GM21529 (cell line): Measurements from ENCODE around the gene LPCAT1.
"Not testable (repeated sequence)": the region's sequence is repeated elsewhere in the genome, so short reads cannot be mapped to it uniquely, and the experiment has no call there.

ENCODE experiments used
- ATAC-seq: cut with Tn5 transposase; IDR thresholded peaks from one replicate; pipeline ENCODE4 v1.9.1; 2021; ENCODE audit not compliant: unreplicated experiment

The LPCAT1 gene

DNA sequence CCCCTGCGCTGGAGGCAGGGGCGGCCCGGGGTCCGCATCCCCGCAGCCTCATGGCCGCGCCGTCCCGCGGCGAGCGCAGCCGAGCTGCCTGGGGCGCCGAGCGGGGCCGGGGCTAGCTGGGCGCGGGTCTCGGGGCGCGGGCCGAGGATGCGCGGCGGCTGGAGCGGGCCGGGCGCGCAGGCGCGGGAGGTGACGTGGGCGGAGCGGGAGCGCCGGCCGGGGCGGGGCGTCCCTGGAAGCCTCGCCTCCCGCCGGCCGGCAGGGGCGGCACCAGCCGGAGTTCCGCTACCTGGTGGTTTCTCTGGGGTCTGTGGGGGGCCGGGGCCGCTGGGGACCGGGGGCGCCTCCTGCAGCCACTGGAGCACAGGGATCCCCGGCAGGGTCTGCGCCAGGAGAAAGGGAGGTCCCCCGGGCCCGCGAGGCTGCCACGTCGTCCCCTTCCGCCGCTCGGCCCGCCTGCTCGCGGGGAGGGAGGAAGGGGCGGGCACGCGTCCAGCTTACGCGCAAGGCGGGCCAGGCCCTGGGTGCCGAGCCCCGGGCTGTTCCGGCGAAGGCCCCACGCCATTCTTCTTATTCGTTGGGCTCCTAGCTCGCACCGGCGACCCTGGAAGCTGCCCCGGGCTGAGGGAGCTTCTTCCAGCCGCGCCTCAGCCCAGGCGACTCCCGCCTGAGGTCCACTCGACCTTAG, at the start of gene LPCAT1:
Gene LPCAT1 (minus strand): TSS at position 168 of the 688 bp plus-strand sequence. CDS start 116 bp downstream, at position 52.
- ATAC-seq: peak; percentile 71

DNA sequence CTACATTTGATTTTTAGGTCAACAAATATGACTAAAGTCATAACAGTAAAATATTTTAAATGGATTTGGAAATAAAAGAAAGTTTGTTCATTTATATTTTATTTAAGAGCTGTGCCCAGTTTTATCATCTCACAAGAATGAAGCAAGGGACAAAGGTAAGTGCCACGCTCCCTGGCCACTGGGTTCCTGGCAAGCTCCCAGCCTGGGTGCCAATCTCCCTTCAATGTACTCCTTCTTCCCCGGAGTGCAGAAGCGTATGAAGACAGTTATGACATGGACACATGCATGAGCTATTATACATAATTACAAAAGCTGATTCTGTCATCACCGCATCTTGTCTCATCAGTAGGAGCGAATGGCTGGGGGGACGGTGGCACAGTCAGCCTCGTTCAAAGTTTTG, 48.1 kb upstream of the LPCAT1 start:
- ATAC-seq: not testable (repeated sequence)

GRCh38 chr5:1570975-1571374, 47.2 kb upstream of the LPCAT1 start:
- ATAC-seq: no peak

DNA sequence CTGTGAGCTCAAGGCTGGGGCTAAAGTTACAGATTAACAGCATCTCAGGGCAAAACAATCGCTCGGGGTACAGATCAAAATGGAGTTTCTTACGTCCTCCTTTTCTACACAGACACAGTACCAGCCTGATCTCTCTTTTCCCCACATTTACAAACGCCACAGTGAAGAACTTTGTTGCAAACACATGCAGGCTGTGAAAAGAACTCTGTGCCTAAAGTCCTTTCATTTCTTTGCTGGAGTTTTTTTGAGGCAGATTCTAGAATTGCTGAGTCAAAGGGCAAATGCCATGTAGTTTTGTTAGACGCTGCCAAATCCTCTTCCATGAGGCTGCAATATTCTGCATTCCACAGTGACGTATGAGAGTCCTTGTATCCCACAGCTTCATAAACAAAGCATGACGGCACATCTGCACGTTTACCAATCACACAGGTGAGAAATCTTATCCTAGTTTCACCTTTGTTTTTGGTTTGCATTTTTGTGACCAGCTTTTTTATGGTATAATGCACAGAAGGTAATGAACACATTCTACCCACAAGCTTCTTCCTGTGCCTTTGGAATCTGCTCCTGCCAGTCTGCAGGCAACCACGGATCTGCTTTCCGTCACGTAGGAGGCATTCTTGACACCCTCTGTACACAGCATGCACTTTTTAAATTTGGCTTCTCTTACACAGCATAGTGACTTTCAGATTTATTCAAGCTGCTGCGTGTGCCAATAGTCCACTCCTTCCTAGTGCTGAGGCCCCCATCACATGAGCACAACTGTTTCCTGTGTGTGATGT, 44.6 kb upstream of the LPCAT1 start:
- no peak for ATAC-seq

DNA sequence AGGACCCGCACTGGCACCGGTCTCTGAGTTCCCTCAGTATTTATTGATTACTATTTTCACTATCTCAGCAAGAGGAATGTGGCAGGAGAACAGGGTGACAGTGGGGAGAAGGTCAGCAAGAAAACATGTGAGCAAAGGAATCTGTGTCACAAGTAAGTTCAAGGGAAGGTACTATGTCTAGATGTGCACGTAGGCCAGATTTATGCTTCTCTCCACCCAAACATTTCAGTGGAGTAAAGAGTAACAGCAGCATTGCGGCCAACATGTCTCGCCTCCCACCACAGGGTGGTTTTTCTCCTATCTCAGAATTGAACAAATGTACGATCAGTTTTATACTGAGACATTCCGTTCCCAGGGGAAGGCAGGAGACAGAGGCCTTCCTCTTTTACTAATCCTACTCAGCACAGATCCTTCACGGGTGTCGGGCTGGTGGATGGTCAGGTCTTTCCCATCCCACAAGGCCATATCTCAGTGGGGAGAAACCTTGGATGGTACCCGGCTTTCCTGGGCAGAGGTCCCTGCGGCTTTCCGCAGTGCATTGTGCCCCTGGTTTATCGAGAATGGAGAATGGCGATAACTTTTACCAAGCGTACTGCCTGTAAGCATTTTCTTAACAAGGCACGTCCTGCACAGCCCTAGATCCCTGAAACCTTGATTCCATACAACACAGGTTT, 43.9 kb upstream of the LPCAT1 start:
- ATAC-seq: not testable (repeated sequence)

DNA sequence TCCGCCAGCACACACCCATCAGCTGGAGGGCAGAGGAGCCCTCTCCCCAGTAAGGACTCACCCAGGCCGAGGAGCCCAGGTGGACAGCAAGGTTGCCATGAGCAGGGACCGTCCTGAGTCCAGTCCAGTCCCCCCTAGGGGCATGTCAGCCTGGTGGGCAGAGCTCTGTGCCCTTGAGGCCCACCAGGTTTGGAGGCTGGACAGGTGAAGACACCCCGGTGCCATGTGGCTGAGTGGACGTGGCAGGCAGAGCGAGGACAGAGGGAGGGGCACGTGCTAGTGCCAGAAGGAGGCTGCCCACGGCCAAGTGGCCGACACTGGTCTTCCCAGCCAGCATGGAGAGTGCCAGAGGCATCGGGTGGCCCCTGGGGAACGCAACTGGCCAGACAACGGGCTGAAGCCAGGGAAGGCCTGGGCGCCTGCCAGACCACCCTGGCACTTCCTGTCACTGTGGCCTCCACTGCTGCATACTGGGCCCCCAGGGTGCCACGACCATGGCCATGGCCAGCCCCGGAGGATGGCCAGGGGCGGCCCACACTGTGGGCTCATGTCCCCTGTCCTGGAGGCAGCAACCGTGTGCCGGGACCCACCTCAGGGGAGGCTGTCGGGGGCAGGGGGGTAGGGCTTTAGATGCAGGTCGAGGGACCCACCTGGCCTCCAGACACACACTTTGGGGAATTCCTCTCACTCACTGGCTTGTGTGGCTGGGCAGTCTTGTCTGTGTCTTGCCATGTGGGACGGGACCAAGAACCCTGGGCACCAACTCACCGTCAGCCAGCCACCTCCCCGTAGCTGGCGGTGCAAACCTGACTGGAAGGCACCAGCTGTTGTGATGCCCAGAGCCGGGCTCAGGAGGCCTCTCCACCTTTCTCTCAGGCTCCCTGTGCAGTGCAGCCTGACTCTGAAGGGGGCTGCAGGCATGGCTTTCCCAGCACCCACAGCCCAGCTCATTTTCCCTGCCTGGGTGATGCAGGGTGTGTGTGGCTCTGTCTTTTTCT, 42.3 kb upstream of the LPCAT1 start:
- ATAC-seq: no peak

DNA sequence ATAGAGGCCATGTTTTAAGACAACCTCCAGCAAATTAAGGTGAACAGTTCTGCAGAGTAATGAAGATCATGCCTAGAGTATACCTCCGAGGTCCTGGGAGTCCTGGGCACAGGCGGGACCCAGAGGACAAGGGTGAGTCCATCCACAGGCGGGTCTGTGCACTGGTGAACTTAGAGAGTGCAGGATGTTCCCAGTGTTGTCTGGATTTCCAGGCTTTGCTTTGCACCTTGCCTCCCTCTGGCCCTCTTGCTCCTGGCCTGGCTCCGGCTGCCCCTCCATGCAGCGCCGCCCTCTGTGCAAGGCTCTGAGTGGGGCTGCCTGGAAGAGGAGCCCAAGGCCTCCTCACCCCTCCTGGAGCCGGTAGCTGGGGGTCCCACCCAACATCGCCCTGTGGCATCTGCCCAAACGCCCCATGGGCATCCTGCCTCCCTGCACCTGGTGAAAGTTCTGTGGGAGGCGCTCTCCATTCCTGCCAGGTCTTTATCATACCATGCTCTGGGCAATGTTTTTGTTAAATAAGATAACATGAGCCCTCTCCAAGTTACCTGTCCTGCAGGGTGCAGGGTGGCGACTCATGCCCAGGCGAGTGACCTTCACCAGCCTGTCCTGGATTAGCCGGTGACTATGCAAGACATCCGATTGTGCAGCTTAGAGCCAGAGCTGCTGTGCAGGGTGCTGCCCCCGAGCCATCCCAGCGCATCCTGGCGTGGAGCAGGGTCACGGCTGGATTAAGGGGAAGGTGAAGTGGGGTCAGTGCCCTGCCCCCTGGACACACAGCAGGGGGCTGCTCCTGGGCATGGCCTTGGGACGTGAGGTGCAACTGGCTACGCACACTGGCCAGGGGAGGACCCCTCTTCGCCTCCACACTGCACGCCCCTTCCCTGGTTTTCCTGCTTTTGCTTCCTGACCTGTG, 41.3 kb upstream of the LPCAT1 start:
- ATAC-seq: no peak

DNA sequence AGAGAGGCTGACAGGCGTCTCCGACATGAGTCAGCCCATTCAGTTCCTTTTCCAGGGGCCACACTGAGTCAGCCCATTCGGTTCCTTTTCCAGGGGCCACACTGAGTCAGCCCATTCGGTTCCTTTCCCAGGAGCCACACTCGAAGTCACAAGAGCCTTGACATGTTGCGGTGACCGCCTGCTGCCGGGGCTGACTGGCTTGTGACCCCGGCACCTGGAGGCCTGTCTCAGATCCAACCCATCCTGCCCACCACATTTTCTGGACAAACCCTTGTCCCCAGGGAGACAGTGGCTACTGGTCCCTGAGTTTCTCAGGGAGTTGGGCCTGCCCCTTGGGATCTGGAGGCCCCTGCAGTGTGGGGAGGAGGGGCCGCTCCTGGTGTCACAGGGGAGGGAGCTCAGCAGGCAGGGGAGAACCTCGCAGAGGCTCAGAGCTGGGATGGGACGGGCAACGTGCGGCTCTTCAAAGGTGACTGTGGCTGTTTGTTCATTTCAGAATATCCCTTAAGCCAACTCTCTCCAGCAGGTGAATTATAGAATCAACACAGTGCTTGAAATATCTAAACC, 40.5 kb upstream of the LPCAT1 start:
- ATAC-seq: no peak

- no peak for ATAC-seq
Measured at GRCh38 chr5:1563617-1564181, 39.9 kb upstream of the LPCAT1 start.

DNA sequence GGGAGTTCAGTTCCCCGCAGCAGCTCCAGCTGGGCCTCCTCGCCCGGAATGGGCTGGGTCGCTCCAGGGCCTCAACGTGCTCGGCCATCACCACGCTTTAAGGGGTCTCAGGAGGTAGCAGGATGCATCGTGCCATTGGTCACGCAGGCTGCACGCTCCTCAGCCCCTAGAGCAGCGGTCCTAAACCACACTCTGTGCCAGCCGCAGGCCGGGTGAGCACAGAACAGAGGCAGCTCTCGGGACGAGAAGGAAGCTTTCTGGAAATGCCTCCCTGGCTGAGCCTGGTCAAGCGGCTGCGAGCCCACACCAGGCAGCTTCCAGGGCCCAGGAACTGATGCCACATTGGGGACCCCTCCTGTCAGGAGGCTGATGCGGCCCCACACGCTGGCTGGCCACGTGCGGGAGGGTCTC, 39.3 kb upstream of the LPCAT1 start:
- ATAC-seq: no peak

- ATAC-seq: no peak
Measured at GRCh38 chr5:1562599-1562998, 38.8 kb upstream of the LPCAT1 start.

DNA sequence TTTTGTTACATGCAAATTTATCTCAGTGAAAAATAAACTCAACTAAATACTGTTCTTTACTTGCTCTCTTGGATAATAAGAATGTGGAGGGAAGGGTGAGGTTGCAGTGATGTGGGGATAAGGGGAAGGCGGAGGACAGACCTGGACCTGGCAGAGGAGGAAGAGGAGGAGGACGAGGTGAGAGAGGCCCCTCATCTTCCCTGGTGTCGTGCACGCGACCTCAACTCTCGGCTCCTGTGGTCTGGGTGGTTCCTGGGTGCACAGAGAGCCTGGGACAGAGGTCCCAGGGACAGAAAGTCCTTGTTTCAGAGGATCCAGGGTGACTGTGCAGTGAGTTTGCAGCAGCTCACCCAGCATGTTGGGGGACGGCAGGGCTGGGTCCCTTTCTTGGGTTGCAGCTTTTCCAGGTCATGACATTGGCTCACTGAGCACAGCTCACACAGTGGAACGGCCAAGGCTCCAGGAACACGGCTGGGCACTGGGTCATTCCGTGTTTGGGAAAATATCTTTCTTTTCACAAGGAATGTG, 37.7 kb upstream of the LPCAT1 start:
- ATAC-seq: no peak

GRCh38 chr5:1560499-1560898, 36.7 kb upstream of the LPCAT1 start:
- not testable (repeated sequence) for ATAC-seq

GRCh38 chr5:1558944-1559343, 35.2 kb upstream of the LPCAT1 start:
- no peak for ATAC-seq

- no peak for ATAC-seq
Measured at GRCh38 chr5:1557114-1557873, 33.5 kb upstream of the LPCAT1 start.

- no peak for ATAC-seq
Measured at GRCh38 chr5:1555808-1556731, 32.3 kb upstream of the LPCAT1 start.
